AG04450 (cell line): ENCODE measurements around the gene CAMKMT. TPM values are rescaled to one million over a fixed set of nuclear protein-coding genes. Genes with fewer than 3 reads are reported as not detected.

Source experiments
- CTCF ChIA-PET: fragments of 300-600, 350-600 bp; formaldehyde crosslinking; extraction: SDS; loops from one replicate; lab custom pipeline; 2022; ENCODE audit warnings: antibody characterized with exemption, inconsistent platforms; lab: Charles Lee
- POLR2A ChIA-PET: fragments of 350-600 bp; formaldehyde crosslinking; extraction: SDS; loops from one replicate; lab custom pipeline; 2021; ENCODE audit warnings: antibody characterized with exemption, inconsistent platforms; lab: Yijun Ruan, JAX
- DNase-seq: peaks from one replicate; pipeline ENCODE4 v3.0.0-alpha.2; 2011; ENCODE audit warnings: low read depth, low spot score
- H3K27ac ChIP-seq: one replicate; pipeline ENCODE4 v1.5.1; 2012; ENCODE audit warnings: low read depth, low read length, control low read depth
- H3K27me3 ChIP-seq: one replicate; pipeline ENCODE4 v1.6.0; 2012; ENCODE audit warnings: low read length; ENCODE audit not compliant: control insufficient read depth, insufficient read depth
- H3K4me3 ChIP-seq: 2 replicates; pipeline ENCODE4 v1.5.1; 2011; ENCODE audit warnings: mild to moderate bottlenecking, low read depth, low read length, control low read depth
- H3K9me3 ChIP-seq: 2 replicates; pipeline ENCODE4 v1.5.1; 2012; ENCODE audit warnings: low read length; ENCODE audit not compliant: control insufficient read depth, insufficient read depth
- polyA plus RNA-seq: library from polyadenylated mRNA; depleted of rRNA; stranded (reverse); fragments of >200 nt; gene quantifications from 2 replicates; pipeline ENCODE4 v1.2.3, GENCODE V29; 2011
- TF ChIP-seq, protein P1 (sequence below): IDR thresholded peaks from 2 replicates; pipeline ENCODE4 v1.5.1; 2011; ENCODE audit warnings: low read depth, low read length, control low read depth, inconsistent platforms

The CAMKMT gene
- polyA plus RNA-seq, 1 experiment = 10.2 TPM

DNA sequence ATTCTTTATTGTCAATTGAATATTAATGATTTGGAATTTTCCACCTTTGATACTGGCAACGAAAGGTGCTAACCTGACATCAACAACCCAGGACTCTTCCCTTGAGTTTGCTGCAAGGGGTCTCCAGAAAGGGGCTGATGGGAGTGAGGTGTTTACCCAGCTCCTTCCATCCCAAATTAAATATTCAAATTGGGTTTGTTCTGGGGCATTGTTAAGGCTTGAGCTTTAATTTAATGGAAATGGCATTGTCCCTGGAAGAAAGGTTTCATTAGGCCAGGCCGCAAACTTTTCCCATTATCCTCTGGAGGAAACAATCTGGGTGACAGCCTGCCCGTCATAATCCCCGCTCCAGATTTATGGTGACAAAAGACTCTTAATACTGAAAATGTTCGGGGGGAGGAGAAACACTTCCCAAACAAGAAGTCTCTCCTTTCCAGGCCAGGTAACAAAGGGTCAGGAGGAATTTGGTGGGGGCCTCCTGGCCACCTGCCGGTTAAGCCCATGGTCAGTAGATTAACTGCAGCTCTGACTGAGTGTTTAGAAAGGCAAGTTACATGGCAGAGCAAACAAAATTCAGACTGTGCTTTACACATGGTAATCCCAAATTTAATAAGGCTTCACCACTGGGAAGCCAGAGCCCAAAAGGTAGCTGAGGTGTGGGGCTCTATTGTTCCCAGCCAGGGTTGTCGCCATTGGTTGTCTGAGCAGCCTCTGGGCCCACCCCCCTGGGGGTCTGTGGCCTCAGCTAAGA, 428.4 kb downstream of the CAMKMT start:
- TF ChIP-seq, protein P1, sequence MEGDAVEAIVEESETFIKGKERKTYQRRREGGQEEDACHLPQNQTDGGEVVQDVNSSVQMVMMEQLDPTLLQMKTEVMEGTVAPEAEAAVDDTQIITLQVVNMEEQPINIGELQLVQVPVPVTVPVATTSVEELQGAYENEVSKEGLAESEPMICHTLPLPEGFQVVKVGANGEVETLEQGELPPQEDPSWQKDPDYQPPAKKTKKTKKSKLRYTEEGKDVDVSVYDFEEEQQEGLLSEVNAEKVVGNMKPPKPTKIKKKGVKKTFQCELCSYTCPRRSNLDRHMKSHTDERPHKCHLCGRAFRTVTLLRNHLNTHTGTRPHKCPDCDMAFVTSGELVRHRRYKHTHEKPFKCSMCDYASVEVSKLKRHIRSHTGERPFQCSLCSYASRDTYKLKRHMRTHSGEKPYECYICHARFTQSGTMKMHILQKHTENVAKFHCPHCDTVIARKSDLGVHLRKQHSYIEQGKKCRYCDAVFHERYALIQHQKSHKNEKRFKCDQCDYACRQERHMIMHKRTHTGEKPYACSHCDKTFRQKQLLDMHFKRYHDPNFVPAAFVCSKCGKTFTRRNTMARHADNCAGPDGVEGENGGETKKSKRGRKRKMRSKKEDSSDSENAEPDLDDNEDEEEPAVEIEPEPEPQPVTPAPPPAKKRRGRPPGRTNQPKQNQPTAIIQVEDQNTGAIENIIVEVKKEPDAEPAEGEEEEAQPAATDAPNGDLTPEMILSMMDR = no peak
- POLR2A ChIA-PET = no interaction called here
- H3K4me3 ChIP-seq = no peak overlapping the region
- CTCF ChIA-PET = interaction anchor here (1.5 kb wide), 1 partner anchor 310 kb away, joined by 5 read pairs; no protein-coding TSS in a partner anchor
- H3K27me3 ChIP-seq = peaks cover 2% of the 10 kb centered on the region
- H3K27ac ChIP-seq = no peak overlapping the region
- H3K9me3 ChIP-seq = no peaks in the 10 kb centered on the region
- no peak for DNase-seq

DNA sequence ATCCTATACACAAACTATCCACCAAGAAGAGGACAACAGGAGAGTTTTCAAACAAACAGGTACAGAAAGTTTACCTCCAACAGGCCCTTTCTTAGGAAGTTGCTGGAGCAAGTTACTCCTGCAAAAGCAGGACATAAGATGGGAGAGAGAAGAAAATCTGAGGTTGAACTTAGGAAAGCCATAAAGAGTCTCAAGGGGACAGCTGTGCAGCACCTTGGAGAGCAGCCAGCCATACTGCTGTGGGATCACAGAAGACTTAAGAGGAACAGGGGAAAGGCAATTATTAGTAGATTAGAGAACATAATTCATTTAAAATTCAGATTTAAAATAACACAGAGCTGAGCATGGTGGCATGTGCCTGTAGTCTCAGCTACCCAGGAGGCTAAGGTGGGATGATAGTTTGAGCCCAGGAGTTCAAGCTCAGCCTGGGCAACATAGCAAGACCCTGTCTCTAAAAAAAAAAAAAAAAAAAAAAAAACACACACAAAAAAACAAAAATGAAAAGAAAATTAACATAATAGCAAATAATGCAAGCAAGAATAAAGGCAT, 431.6 kb downstream of the CAMKMT start:
- TF ChIP-seq, protein P1 = no peak
- Histone ChIP-seq H3K27me3 (peaks cover 8% of the 10 kb centered on the region), H3K4me3 (no peak overlapping the region), H3K9me3 (no peaks in the 10 kb centered on the region), H3K27ac (no peak overlapping the region)
- DNase-seq = no peak
- ChIA-PET CTCF (interaction anchor here (0.7 kb wide), 1 partner anchor 363 kb away, joined by 3 read pairs; no protein-coding TSS in a partner anchor), POLR2A (no interaction called here)

DNA sequence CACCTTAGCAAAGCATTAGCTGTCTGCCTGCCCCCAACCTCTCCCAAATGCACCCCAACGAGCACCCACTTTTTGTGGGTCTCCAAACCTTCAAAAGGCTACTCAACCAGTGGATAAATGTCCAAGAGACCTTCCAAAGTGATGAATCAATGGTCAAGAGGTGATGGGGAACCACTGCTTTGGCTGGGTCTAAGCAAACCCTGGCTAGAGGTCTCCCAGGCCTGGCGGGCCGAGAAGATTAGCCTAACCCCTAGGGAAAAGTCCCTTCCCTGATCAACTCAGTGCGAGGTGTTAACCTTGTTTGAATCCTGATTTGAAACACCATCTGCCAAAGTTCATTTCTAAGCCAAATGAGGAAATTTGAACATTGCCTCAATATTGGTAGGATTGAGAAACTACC, 435.0 kb downstream of the CAMKMT start:
- Histone ChIP-seq H3K27me3 (peaks cover 34% of the 10 kb centered on the region), H3K27ac (no peak overlapping the region), H3K4me3 (no peak overlapping the region), H3K9me3 (peaks cover 2% of the 10 kb centered on the region; the same call in 1 of the 2 replicates)
- ChIA-PET CTCF (no interaction called here), POLR2A (no interaction called here)
- DNase-seq = no peak
- TF ChIP-seq, protein P1 = no peak

DNA sequence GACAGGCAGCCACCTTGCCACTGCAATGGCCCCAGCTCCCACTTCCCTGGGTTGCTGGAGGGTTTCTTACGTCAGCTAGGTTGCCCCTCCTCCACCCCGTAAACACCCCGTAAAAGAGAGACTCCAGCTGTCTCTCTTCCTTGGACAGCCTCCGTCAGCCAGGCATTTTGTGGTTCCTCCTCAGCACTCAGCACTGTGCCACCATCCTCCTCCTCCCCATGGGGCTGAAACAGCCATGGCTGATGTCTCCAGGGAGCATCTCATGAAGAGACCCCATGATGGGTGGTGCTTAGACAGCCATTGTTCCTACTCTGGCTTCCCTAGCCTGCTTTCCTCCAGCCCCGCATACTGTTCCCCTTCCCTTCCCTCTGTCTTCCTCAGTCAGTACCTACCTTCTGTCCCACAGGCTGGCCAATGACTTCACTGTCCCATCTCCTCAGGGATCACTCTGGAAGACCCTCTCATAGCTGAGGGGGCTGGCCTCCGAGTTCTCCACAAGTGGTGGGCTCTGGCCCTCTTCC, 436.5 kb downstream of the CAMKMT start:
- Histone ChIP-seq H3K9me3 (peaks cover 4% of the 10 kb centered on the region; the same call in 1 of the 2 replicates), H3K27me3 (peaks cover 46% of the 10 kb centered on the region), H3K27ac (no peak overlapping the region), H3K4me3 (no peak overlapping the region)
- CTCF ChIA-PET = no interaction called here
- TF ChIP-seq, protein P1 = no peak
- POLR2A ChIA-PET = no interaction called here
- no peak for DNase-seq

DNA sequence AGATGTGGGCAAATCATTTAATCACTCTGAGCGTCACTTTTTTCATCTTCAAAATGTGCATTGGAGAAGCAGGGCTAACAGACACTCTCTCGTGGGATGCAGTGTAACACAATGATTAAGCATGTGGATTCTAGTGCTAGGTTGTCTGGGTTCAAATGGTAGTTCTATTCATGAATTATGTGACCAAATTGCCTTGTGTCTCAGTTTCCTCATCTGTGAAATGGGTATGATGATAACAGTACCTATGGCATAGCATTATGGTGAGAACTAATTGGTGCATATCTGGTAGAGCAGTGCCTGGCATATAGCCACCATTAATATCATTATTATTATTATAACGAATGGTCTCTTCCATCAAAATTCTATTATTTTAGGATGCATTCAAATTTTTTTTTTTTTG, 437.4 kb downstream of the CAMKMT start:
- CTCF ChIA-PET = no interaction called here
- H3K27ac ChIP-seq = no peak overlapping the region
- TF ChIP-seq, protein P1 = no peak

More for the DNA sequence above, 437.4 kb downstream of the CAMKMT start:
- no peak for DNase-seq
- peaks cover 54% of the 10 kb centered on the region for H3K27me3 ChIP-seq
- POLR2A ChIA-PET = no interaction called here
- peaks cover 4% of the 10 kb centered on the region; the same call in 1 of the 2 replicates for H3K9me3 ChIP-seq
- H3K4me3 ChIP-seq = no peak overlapping the region
